Left renal cortex interstitium (tissue), 4 donors: ENCODE results near the gene XPO6. TPM values are rescaled to one million over a fixed set of nuclear protein-coding genes. Genes with fewer than 3 reads are reported as not detected.

Source experiments
- polyA plus RNA-seq, 4 donors: library from polyadenylated mRNA; unstranded; fragments of 120-200 nt; gene quantifications; one replicate each; pipeline ENCODE4 v1.2.1, GENCODE V29; 2013; ENCODE audit not compliant: insufficient read length in 4 of 4

The XPO6 gene
- polyA plus RNA-seq, 4 donors = 72.3 to 91.7 (median 87.6) TPM

Other genes starting within 250 kb of the XPO6 start
- under 1 TPM; 0.52 to 0.92 (median 0.64) TPM for gene GSG1L, start 148.3 kb downstream of the XPO6 start, polyA plus RNA-seq
- 10 to 100 TPM; 13.4 to 27.3 (median 20.2) TPM for gene SBK1, start 80.6 kb upstream of the XPO6 start, polyA plus RNA-seq
- gene NPIPB6, start 151.5 kb upstream of the XPO6 start, polyA plus RNA-seq = 1 to 10 TPM in 3 of 4 donors, under 1 TPM in 1; 0.99 to 2.7 (median 1.6) TPM
- gene EIF3CL, start 191.9 kb upstream of the XPO6 start, polyA plus RNA-seq = 100 to 1,000 TPM in 2 of 4 donors, 10 to 100 TPM in 2; 59.4 to 148 (median 111) TPM